GM21381 (cell line): ENCODE measurements around the gene FBXO36.
"Not testable (repeated sequence)": the region's sequence is repeated elsewhere in the genome, so short reads cannot be mapped to it uniquely, and the experiment has no call there.

Source experiments
- ATAC-seq: cut with Tn5 transposase; IDR thresholded peaks from one replicate; pipeline ENCODE4 v1.9.1; 2021; ENCODE audit warnings: mild to moderate bottlenecking, moderate library complexity; ENCODE audit not compliant: unreplicated experiment

Gene FBXO36

GRCh38 chr2:229910832-229911412, 11.4 kb upstream of the FBXO36 start:
- ATAC-seq = peak; percentile 69

GRCh38 chr2:229914171-229914570, 8.1 kb upstream of the FBXO36 start:
- ATAC-seq = no peak

- ATAC-seq = no peak
These were observed 4.5 kb upstream of the FBXO36 start for GRCh38 chr2:229917793-229918192.

GRCh38 chr2:229920011-229920641, 2.2 kb upstream of the FBXO36 start:
- ATAC-seq = no peak

- ATAC-seq = peak; percentile 23
These were observed 1.0 kb upstream of the FBXO36 start for GRCh38 chr2:229921101-229921891.

- ATAC-seq = peak; percentile 61
These were observed 333 bp upstream of the FBXO36 start, which contains the start of gene TRIP12 for GRCh38 chr2:229921892-229922448. TSS of gene TRIP12 (minus strand) at chr2:229922009. CDS start at chr2:229880079, 41,930 bp downstream.

GRCh38 chr2:229924541-229924940, 2.2 kb downstream of the FBXO36 start:
- not testable (repeated sequence) for ATAC-seq

GRCh38 chr2:229925201-229925600, 2.9 kb downstream of the FBXO36 start:
- ATAC-seq = no peak

- no peak for ATAC-seq
These were observed 5.6 kb downstream of the FBXO36 start for GRCh38 chr2:229927817-229928321.

- ATAC-seq = no peak
These were observed 8.4 kb downstream of the FBXO36 start for GRCh38 chr2:229930656-229931055.

- ATAC-seq = no peak
These were observed 8.9 kb downstream of the FBXO36 start for GRCh38 chr2:229931241-229931640.

- no peak for ATAC-seq
These were observed 15.2 kb downstream of the FBXO36 start for GRCh38 chr2:229937537-229937936.

- no peak for ATAC-seq
These were observed 20.4 kb downstream of the FBXO36 start for GRCh38 chr2:229942671-229943070.

GRCh38 chr2:229943171-229943570, 20.9 kb downstream of the FBXO36 start:
- no peak for ATAC-seq

- ATAC-seq = no peak
These were observed 21.6 kb downstream of the FBXO36 start for GRCh38 chr2:229943770-229944449.

- no peak for ATAC-seq
These were observed 23.7 kb downstream of the FBXO36 start for GRCh38 chr2:229945975-229946374.

- no peak for ATAC-seq
These were observed 25.2 kb downstream of the FBXO36 start for GRCh38 chr2:229947544-229947943.

- no peak for ATAC-seq
These were observed 30.0 kb downstream of the FBXO36 start for GRCh38 chr2:229952256-229952835.

GRCh38 chr2:229955663-229956062, 33.4 kb downstream of the FBXO36 start:
- ATAC-seq = no peak

GRCh38 chr2:229956491-229956890, 34.2 kb downstream of the FBXO36 start:
- ATAC-seq = no peak
